HEK293 (cell line): ENCODE results near the gene ERGIC1.

Experiments
- BCL11B ChIP-seq: fragments of 450-650 bp; formaldehyde crosslinking; IDR thresholded peaks from 2 replicates; pipeline ENCODE4 v1.5.1; 2016; ENCODE audit warnings: low read depth, missing biosample characterization, missing genetic modification characterization
- CTCF ChIP-seq: fragments of 450-650 bp; formaldehyde crosslinking; IDR thresholded peaks from 2 replicates; pipeline ENCODE4 v1.5.1; 2016; ENCODE audit warnings: missing biosample characterization, missing genetic modification characterization
- RBAK ChIP-seq: fragments of 450-650 bp; formaldehyde crosslinking; IDR thresholded peaks from 2 replicates; pipeline ENCODE4 v1.5.1; 2016; ENCODE audit warnings: missing biosample characterization, missing genetic modification characterization
- REPIN1 ChIP-seq: fragments of 450-650 bp; formaldehyde crosslinking; IDR thresholded peaks from 2 replicates; pipeline ENCODE4 v1.5.1; 2017; ENCODE audit warnings: missing biosample characterization, missing genetic modification characterization, low read depth
- SCRT2 ChIP-seq: fragments of 450-650 bp; formaldehyde crosslinking; IDR thresholded peaks from 2 replicates; pipeline ENCODE4 v1.5.1; 2016; ENCODE audit warnings: missing biosample characterization, missing genetic modification characterization
- TRIM28 ChIP-seq: IDR thresholded peaks from 2 replicates; pipeline ENCODE4 v1.6.1; 2011; ENCODE audit warnings: low read length, control low read depth, borderline replicate concordance
- WT1 ChIP-seq: fragments of 450-650 bp; formaldehyde crosslinking; IDR thresholded peaks from 2 replicates; pipeline ENCODE4 v1.5.1; 2016; ENCODE audit warnings: missing biosample characterization, missing genetic modification characterization
- YY2 ChIP-seq: fragments of 450-650 bp; formaldehyde crosslinking; IDR thresholded peaks from 2 replicates; pipeline ENCODE4 v1.5.1; 2016; ENCODE audit warnings: missing biosample characterization, missing genetic modification characterization
- ZBTB11 ChIP-seq: fragments of 450-650 bp; formaldehyde crosslinking; conservative IDR thresholded peaks from 2 replicates; pipeline ENCODE4 v1.5.1; 2016; ENCODE audit warnings: low read depth, missing biosample characterization, missing genetic modification characterization
- ZBTB17 ChIP-seq: fragments of 450-650 bp; formaldehyde crosslinking; IDR thresholded peaks from 2 replicates; pipeline ENCODE4 v1.5.1; 2016; ENCODE audit warnings: missing biosample characterization, missing genetic modification characterization
- ZFHX2 ChIP-seq: fragments of 450-650 bp; formaldehyde crosslinking; conservative IDR thresholded peaks from 2 replicates; pipeline ENCODE4 v1.5.1; 2016; ENCODE audit warnings: missing biosample characterization, missing genetic modification characterization
- ZFP3 ChIP-seq: fragments of 450-650 bp; formaldehyde crosslinking; IDR thresholded peaks from 2 replicates; pipeline ENCODE4 v1.5.1; 2016; ENCODE audit warnings: low read depth, missing biosample characterization, missing genetic modification characterization
- ZIC2 ChIP-seq: fragments of 450-650 bp; formaldehyde crosslinking; IDR thresholded peaks from 2 replicates; pipeline ENCODE4 v1.5.1; 2016; ENCODE audit warnings: missing biosample characterization, missing genetic modification characterization
- ZNF174 ChIP-seq: fragments of 450-650 bp; formaldehyde crosslinking; IDR thresholded peaks from 2 replicates; pipeline ENCODE4 v1.5.0; 2017; ENCODE audit warnings: missing biosample characterization, mild to moderate bottlenecking, missing genetic modification characterization
- ZNF23 ChIP-seq: fragments of 450-650 bp; formaldehyde crosslinking; IDR thresholded peaks from 2 replicates; pipeline ENCODE4 v1.5.1; 2016; ENCODE audit warnings: missing biosample characterization, missing genetic modification characterization, borderline replicate concordance
- ZNF274 ChIP-seq, 2 experiments: fragments of 200-500 bp in 1 of 2; fragments of 450-650 bp in 1 of 2; sonication (Bioruptor generic) in 1 of 2; formaldehyde crosslinking in 1 of 2; IDR thresholded peaks; 2 replicates each; pipeline versions ENCODE4 v1.5.1 to v1.6.1; 2014 to 2016; ENCODE audit warnings: borderline replicate concordance in 1 of 2, inconsistent platforms in 1 of 2, low read length in 1 of 2, missing biosample characterization in 1 of 2, missing genetic modification characterization in 1 of 2
- ZNF311 ChIP-seq: fragments of 450-650 bp; formaldehyde crosslinking; IDR thresholded peaks from 2 replicates; pipeline ENCODE4 v1.5.1; 2017; ENCODE audit warnings: missing biosample characterization, missing genetic modification characterization, borderline replicate concordance
- ZNF366 ChIP-seq: fragments of 450-650 bp; formaldehyde crosslinking; conservative IDR thresholded peaks from 2 replicates; pipeline ENCODE4 v1.5.1; 2016; ENCODE audit warnings: missing biosample characterization, missing genetic modification characterization
- ZNF488 ChIP-seq: fragments of 450-650 bp; formaldehyde crosslinking; IDR thresholded peaks from 2 replicates; pipeline ENCODE4 v1.5.1; 2016; ENCODE audit warnings: missing biosample characterization, missing genetic modification characterization
- ZNF518A ChIP-seq: fragments of 450-650 bp; formaldehyde crosslinking; conservative IDR thresholded peaks from 2 replicates; pipeline ENCODE4 v1.5.1; 2016; ENCODE audit warnings: low read depth, missing biosample characterization, missing genetic modification characterization
- ZNF521 ChIP-seq: fragments of 450-650 bp; formaldehyde crosslinking; IDR thresholded peaks from 2 replicates; pipeline ENCODE4 v1.5.1; 2017; ENCODE audit warnings: missing biosample characterization, mild to moderate bottlenecking, missing genetic modification characterization
- ZNF560 ChIP-seq: fragments of 450-650 bp; formaldehyde crosslinking; IDR thresholded peaks from 2 replicates; pipeline ENCODE4 v1.5.1; 2017; ENCODE audit warnings: missing biosample characterization, missing genetic modification characterization, borderline replicate concordance
- ZNF596 ChIP-seq: fragments of 450-650 bp; IDR thresholded peaks from 2 replicates; pipeline ENCODE4 v1.5.0; 2018; ENCODE audit warnings: missing biosample characterization, mild to moderate bottlenecking, missing genetic modification characterization, moderate library complexity
- ZNF623 ChIP-seq: fragments of 450-650 bp; formaldehyde crosslinking; IDR thresholded peaks from 2 replicates; pipeline ENCODE4 v1.5.1; 2016; ENCODE audit warnings: missing biosample characterization, missing genetic modification characterization
- ZNF624 ChIP-seq: fragments of 450-650 bp; formaldehyde crosslinking; IDR thresholded peaks from 2 replicates; pipeline ENCODE4 v1.5.1; 2017; ENCODE audit warnings: missing biosample characterization, missing genetic modification characterization
- ZNF639 ChIP-seq: fragments of 450-650 bp; formaldehyde crosslinking; IDR thresholded peaks from 2 replicates; pipeline ENCODE4 v1.5.1; 2016; ENCODE audit warnings: missing biosample characterization, missing genetic modification characterization

Gene ERGIC1

GRCh38 chr5:172904643-172905345 is 70.7 kb downstream of the ERGIC1 start (continued):
- TF ChIP-seq ZNF366 (tag by site-specific recombination) (peak; percentile 65), ZBTB11 (tag by site-specific recombination) (no peak), ZNF311 (tag by site-specific recombination) (no peak), CTCF (tag by site-specific recombination) (no peak), REPIN1 (tag by site-specific recombination) (no peak), ZNF521 (tag by site-specific recombination) (no peak), ZNF596 (tag by site-specific recombination) (no peak), WT1 (no peak), YY2 (tag by site-specific recombination) (no peak), ZBTB17 (no peak), BCL11B (tag by site-specific recombination) (no peak), ZNF488 (tag by site-specific recombination) (no peak), ZNF23 (tag by site-specific recombination) (no peak), ZNF174 (tag by site-specific recombination) (no peak), ZNF624 (tag by site-specific recombination) (no peak), ZNF518A (tag by site-specific recombination) (no peak), ZNF560 (no peak), ZNF274 (IDR thresholded peaks at IDR 0.05; ENCODE audit: low read length) (no peak), ZNF274 (tag by site-specific recombination; IDR thresholded peaks at IDR 0.05; ENCODE audit: borderline replicate concordance) (no peak), ZNF639 (no peak), ZFP3 (tag by site-specific recombination) (no peak), RBAK (tag by site-specific recombination) (no peak), ZNF623 (no peak), ZFHX2 (tag by site-specific recombination) (peak; percentile 69), SCRT2 (tag by site-specific recombination) (no peak), TRIM28 (no peak), ZIC2 (tag by site-specific recombination) (peak; percentile 72)
